Smooth muscle cell (in vitro differentiated cells): ENCODE results near the gene MED13. TPM values are rescaled to one million over a fixed set of nuclear protein-coding genes. Genes with fewer than 3 reads are reported as not detected.

Experiments
- DNase-seq: peaks from one replicate; lab custom pipeline; 2025; ENCODE audit not compliant: unreplicated experiment; lab: John Stamatoyannopoulos, UW
- H2AFZ ChIP-seq: fragments of 200-600 bp; sonication (generic); 2 replicates; pipeline ENCODE4 v1.6.0; 2016; ENCODE audit warnings: antibody characterized with exemption, low read depth, mild to moderate bottlenecking
- H3F3A ChIP-seq: fragments of 200-600 bp; sonication (generic); 2 replicates; pipeline ENCODE4 v1.6.0; 2017; ENCODE audit warnings: antibody characterized with exemption, low read depth
- H3K27ac ChIP-seq: fragments of 200-600 bp; sonication (generic); 2 replicates; pipeline ENCODE4 v1.5.1; 2016; ENCODE audit warnings: low read depth, mild to moderate bottlenecking
- H3K27me3 ChIP-seq: fragments of 200-600 bp; sonication (generic); 2 replicates; pipeline ENCODE4 v1.6.1; 2016; ENCODE audit warnings: low read depth, mild to moderate bottlenecking
- H3K36me3 ChIP-seq: fragments of 200-600 bp; sonication (generic); 2 replicates; pipeline ENCODE4 v1.5.1; 2016; ENCODE audit warnings: low read depth
- H3K4me1 ChIP-seq: fragments of 200-600 bp; sonication (generic); 2 replicates; pipeline ENCODE4 v1.5.1; 2016; ENCODE audit warnings: low read depth
- H3K4me2 ChIP-seq: fragments of 200-600 bp; sonication (generic); 2 replicates; pipeline ENCODE4 v1.6.0; 2016; ENCODE audit warnings: mild to moderate bottlenecking
- H3K4me3 ChIP-seq: fragments of 200-600 bp; sonication (generic); 2 replicates; pipeline ENCODE4 v1.5.1; 2016; ENCODE audit warnings: mild to moderate bottlenecking
- H3K79me2 ChIP-seq: fragments of 200-600 bp; sonication (generic); 2 replicates; pipeline ENCODE4 v1.6.0; 2016; ENCODE audit warnings: low read depth, mild to moderate bottlenecking
- H3K9ac ChIP-seq: fragments of 200-600 bp; sonication (generic); 2 replicates; pipeline ENCODE4 v1.6.0; 2016; ENCODE audit warnings: low read depth
- H3K9me3 ChIP-seq: fragments of 200-600 bp; sonication (generic); replicated peaks from 2 replicates; pipeline ENCODE4 v1.5.1; 2016; ENCODE audit warnings: low read depth
- H4K20me1 ChIP-seq: fragments of 200-600 bp; sonication (generic); 2 replicates; pipeline ENCODE4 v1.6.0; 2016; ENCODE audit warnings: low read depth
- CTCF ChIP-seq: fragments of 200-600 bp; sonication (generic); IDR thresholded peaks from 2 replicates; pipeline ENCODE4 v1.5.1; 2017; ENCODE audit warnings: borderline replicate concordance, mild to moderate bottlenecking, antibody characterized with exemption; ENCODE audit not compliant: insufficient read depth, poor library complexity, severe bottlenecking
- WGBS: methylation state at CpG from one replicate; pipeline ENCODE4 v1.1.7; 2016; ENCODE audit warnings: low lambda C conversion rate; 5-methylcytosine and 5-hydroxymethylcytosine counted together
- polyA plus RNA-seq: library from polyadenylated mRNA; unstranded; fragments of >200 nt; fragmentation: Nextera tagmentation; extraction: Ambion mirVana; gene quantifications from 2 replicates; pipeline ENCODE4 v1.2.1, GENCODE V29; 2016
- total RNA-seq: library from RNA; depleted of rRNA; stranded (reverse); fragments of >200 nt; gene quantifications from 2 replicates; pipeline ENCODE4 v1.2.3, GENCODE V29; 2014

MED13 gene
- total and polyA plus RNA-seq, 2 experiments from 2014 or later, result 3.2 to 50.0 TPM

GRCh38 chr17:61970030-61970429 is 95.0 kb downstream of the MED13 start:
- no peak overlapping the region for H3K27ac ChIP-seq
- H3K9me3 ChIP-seq, result no peaks in the 10 kb centered on the region
- no peaks in the 10 kb centered on the region for H3K4me1 ChIP-seq
- no peak overlapping the region for H3K4me2 ChIP-seq
- peaks cover 29% of the 10 kb centered on the region for H4K20me1 ChIP-seq
- H3K9ac ChIP-seq, result no peak overlapping the region
- DNase-seq, result no peak
- H2AFZ ChIP-seq, result no peak overlapping the region
- peaks cover 14% of the 10 kb centered on the region for H3K36me3 ChIP-seq
- H3F3A ChIP-seq, result no peaks in the 10 kb centered on the region
- no peaks in the 10 kb centered on the region for H3K27me3 ChIP-seq
- H3K4me3 ChIP-seq, result no peak overlapping the region
- 100% methylated on average over 1 of the region's 1 CpG for WGBS
- H3K79me2 ChIP-seq, result peaks cover 14% of the 10 kb centered on the region
- no peak for TF ChIP-seq CTCF

- 99% methylated on average over 5 of the region's 5 CpGs for WGBS
- DNase-seq, result no peak
- Histone ChIP-seq H3K27ac (no peak overlapping the region), H2AFZ (no peak overlapping the region), H3K9ac (no peak overlapping the region), H3K4me1 (no peaks in the 10 kb centered on the region), H3K79me2 (peaks cover 19% of the 10 kb centered on the region), H3K4me3 (no peak overlapping the region), H3K4me2 (no peak overlapping the region), H3K9me3 (no peaks in the 10 kb centered on the region), H3F3A (no peaks in the 10 kb centered on the region), H3K36me3 (peaks cover 14% of the 10 kb centered on the region), H4K20me1 (peaks cover 18% of the 10 kb centered on the region), H3K27me3 (no peaks in the 10 kb centered on the region)
- TF ChIP-seq CTCF, result no peak
These were observed 96.3 kb downstream of the MED13 start for GRCh38 chr17:61968757-61969156.

- Histone ChIP-seq H2AFZ (no peak overlapping the region), H3K36me3 (peaks cover 12% of the 10 kb centered on the region), H3K4me3 (no peak overlapping the region), H3K4me1 (no peaks in the 10 kb centered on the region), H3K27ac (no peak overlapping the region), H3F3A (no peaks in the 10 kb centered on the region), H3K79me2 (peaks cover 12% of the 10 kb centered on the region), H3K9ac (no peak overlapping the region), H3K9me3 (no peaks in the 10 kb centered on the region), H4K20me1 (peaks cover 18% of the 10 kb centered on the region), H3K27me3 (no peaks in the 10 kb centered on the region), H3K4me2 (no peak overlapping the region)
- WGBS, result 98% methylated on average over 2 of the region's 2 CpGs
- no peak for TF ChIP-seq CTCF
- DNase-seq, result no peak
These were observed 97.3 kb downstream of the MED13 start for GRCh38 chr17:61967729-61968128.

- TF ChIP-seq CTCF, result no peak
- no peaks in the 10 kb centered on the region for H3K9me3 ChIP-seq
- H3K27ac ChIP-seq, result no peak overlapping the region
- peaks cover 18% of the 10 kb centered on the region for H4K20me1 ChIP-seq
- 0% methylated on average over 1 of the region's 1 CpG for WGBS
- no peaks in the 10 kb centered on the region for H3F3A ChIP-seq
- no peak for DNase-seq
- H3K27me3 ChIP-seq, result no peaks in the 10 kb centered on the region
- H3K4me1 ChIP-seq, result no peaks in the 10 kb centered on the region
- H2AFZ ChIP-seq, result no peak overlapping the region
- H3K36me3 ChIP-seq, result peaks cover 6% of the 10 kb centered on the region
- peaks cover 5% of the 10 kb centered on the region for H3K79me2 ChIP-seq
- no peak overlapping the region for H3K9ac ChIP-seq
- H3K4me3 ChIP-seq, result no peak overlapping the region
- H3K4me2 ChIP-seq, result no peak overlapping the region
These were observed 98.9 kb downstream of the MED13 start for GRCh38 chr17:61966191-61966590.
